Right atrium auricular region (tissue), 2 donors: ENCODE measurements around the gene KRT14. TPM values are rescaled to one million over a fixed set of nuclear protein-coding genes. Genes with fewer than 3 reads are reported as not detected.
"Not testable (repeated sequence)": the region's sequence is repeated elsewhere in the genome, so short reads cannot be mapped to it uniquely, and the experiment has no call there.

Source experiments
- DNase-seq: peaks from one replicate; pipeline ENCODE4 v3.0.0-alpha.2; 2019; ENCODE audit warnings: low spot score
- H3K27ac ChIP-seq, 2 donors: fragments of 200-600 bp; sonication (generic); 1 replicate in 1 of 2; 2 replicates in 1 of 2; pipeline ENCODE4 v1.5.1; 2016 to 2019
- H3K27me3 ChIP-seq, 2 donors: fragments of 200-600 bp; sonication (generic); one replicate each; pipeline versions ENCODE4 v1.5.1 to v1.6.0; 2017 to 2019
- H3K36me3 ChIP-seq: fragments of 200-600 bp; sonication (generic); one replicate; pipeline ENCODE4 v1.5.1; 2016
- H3K4me1 ChIP-seq, 2 donors: fragments of 200-600 bp; sonication (generic); one replicate each; pipeline versions ENCODE4 v1.5.1 to v1.6.0; 2017 to 2019
- H3K4me3 ChIP-seq, 2 donors: fragments of 200-600 bp; sonication (generic); 1 replicate in 1 of 2; 2 replicates in 1 of 2; pipeline ENCODE4 v1.5.1; 2017 to 2019; ENCODE audit warnings: mild to moderate bottlenecking in 1 of 2, moderate library complexity in 1 of 2
- H3K9me3 ChIP-seq, 2 donors: fragments of 200-600 bp; sonication (generic); one replicate each; pipeline ENCODE4 v1.5.1; 2019
- CTCF ChIP-seq, 2 donors: fragments of 200-600 bp; sonication (generic); IDR thresholded peaks; one replicate each; pipeline ENCODE4 v1.5.1; 2019; ENCODE audit warnings: antibody characterized with exemption in 2 of 2
- total RNA-seq, 2 donors: library from RNA; depleted of rRNA; stranded (reverse); fragments of >200 nt; gene quantifications; one replicate each; pipeline ENCODE4 v1.1.0, GENCODE V29; 2016

The KRT14 gene
- total RNA-seq, 2 donors from 2014 or later = 20.3 TPM; not detected in 1

- Histone ChIP-seq H3K27me3 (no peaks in the 10 kb centered on the region), H3K4me3 (no peak overlapping the region), H3K9me3 (no peaks in the 10 kb centered on the region), H3K4me1 (no peaks in the 10 kb centered on the region), H3K36me3 (no peaks in the 10 kb centered on the region), H3K27ac (no peak overlapping the region)
- DNase-seq = no peak
- TF ChIP-seq CTCF (IDR thresholded peaks at IDR 0.05) = no peak
Observed at GRCh38 chr17:41627316-41628072, 40.8 kb upstream of the KRT14 start.

GRCh38 chr17:41626914-41627295 is 40.2 kb upstream of the KRT14 start:
- not testable (repeated sequence) for DNase-seq, H3K4me1 ChIP-seq, H3K27ac ChIP-seq, H3K9me3 ChIP-seq, H3K36me3 ChIP-seq, H3K27me3 ChIP-seq, H3K4me3 ChIP-seq

GRCh38 chr17:41626028-41626913 is 39.6 kb upstream of the KRT14 start:
- not testable (repeated sequence) for H3K36me3 ChIP-seq, DNase-seq, H3K4me3 ChIP-seq, H3K4me1 ChIP-seq, H3K9me3 ChIP-seq, H3K27ac ChIP-seq, H3K27me3 ChIP-seq

- Histone ChIP-seq H3K4me1 (no peaks in the 10 kb centered on the region), H3K27me3 (no peaks in the 10 kb centered on the region), H3K9me3 (no peaks in the 10 kb centered on the region), H3K4me3 (no peak overlapping the region), H3K27ac (no peak overlapping the region), H3K36me3 (no peaks in the 10 kb centered on the region)
- TF ChIP-seq CTCF (IDR thresholded peaks at IDR 0.05) = no peak
- DNase-seq = no peak
Observed at GRCh38 chr17:41625602-41626001, 38.9 kb upstream of the KRT14 start.

- H3K9me3 ChIP-seq = no peaks in the 10 kb centered on the region
- no peaks in the 10 kb centered on the region for H3K36me3 ChIP-seq
- no peaks in the 10 kb centered on the region for H3K27me3 ChIP-seq
- no peak for TF ChIP-seq CTCF (IDR thresholded peaks at IDR 0.05)
- no peaks in the 10 kb centered on the region for H3K4me1 ChIP-seq
- no peak for DNase-seq
- H3K4me3 ChIP-seq = no peak within 1 kb of the TSS
- no peak within 1 kb of the TSS for H3K27ac ChIP-seq
Observed at GRCh38 chr17:41624208-41625101, 37.8 kb upstream of the KRT14 start, which contains the start of gene KRT17. KRT17 (minus strand) TSS chr17:41624575; CDS start chr17:41624509, 66 bp downstream.

- not testable (repeated sequence) for H3K4me1 ChIP-seq, H3K27ac ChIP-seq, DNase-seq, H3K36me3 ChIP-seq, H3K27me3 ChIP-seq, H3K4me3 ChIP-seq, H3K9me3 ChIP-seq
Observed at GRCh38 chr17:41623184-41623861, 36.6 kb upstream of the KRT14 start.

- H3K27me3 ChIP-seq, H3K27ac ChIP-seq, H3K36me3 ChIP-seq, H3K9me3 ChIP-seq, H3K4me1 ChIP-seq, DNase-seq, H3K4me3 ChIP-seq: not testable (repeated sequence)
Observed at GRCh38 chr17:41622340-41623183, 35.9 kb upstream of the KRT14 start.
